HG03025 (cell line): ENCODE results near the gene PLCG2.
A peak's percentile ranks its signal among the peaks of the same experiment; 100 is the strongest.

Experiments used
- ATAC-seq: cut with Tn5 transposase; IDR thresholded peaks from one replicate; pipeline ENCODE4 v1.9.1; 2021; ENCODE audit warnings: mild to moderate bottlenecking, moderate library complexity; ENCODE audit not compliant: unreplicated experiment, low FRiP score

Gene PLCG2

GRCh38 chr16:81813648-81814047 lies 34.6 kb downstream of the PLCG2 start:
- ATAC-seq: no peak

- ATAC-seq: no peak
Measured at GRCh38 chr16:81814751-81815428, 35.8 kb downstream of the PLCG2 start.

GRCh38 chr16:81815429-81815766 lies 36.3 kb downstream of the PLCG2 start:
- no peak for ATAC-seq

GRCh38 chr16:81816351-81816750 lies 37.3 kb downstream of the PLCG2 start:
- ATAC-seq: no peak

- no peak for ATAC-seq
Measured at GRCh38 chr16:81816793-81817210, 37.7 kb downstream of the PLCG2 start.

GRCh38 chr16:81817296-81817695 lies 38.2 kb downstream of the PLCG2 start:
- ATAC-seq: no peak

- no peak for ATAC-seq
Measured at GRCh38 chr16:81817789-81818567, 38.9 kb downstream of the PLCG2 start.

- ATAC-seq: no peak
Measured at GRCh38 chr16:81818568-81818896, 39.4 kb downstream of the PLCG2 start.

GRCh38 chr16:81818905-81819304 lies 39.8 kb downstream of the PLCG2 start:
- ATAC-seq: no peak

GRCh38 chr16:81821436-81822128 lies 42.5 kb downstream of the PLCG2 start:
- ATAC-seq: peak; percentile 37

- peak; percentile 39 for ATAC-seq
Measured at GRCh38 chr16:81823111-81823510, 44.0 kb downstream of the PLCG2 start.

GRCh38 chr16:81823734-81824133 lies 44.6 kb downstream of the PLCG2 start:
- ATAC-seq: no peak

GRCh38 chr16:81826523-81826922 lies 47.4 kb downstream of the PLCG2 start:
- no peak for ATAC-seq

GRCh38 chr16:81830845-81831540 lies 51.9 kb downstream of the PLCG2 start:
- ATAC-seq: no peak

GRCh38 chr16:81831722-81832126 lies 52.6 kb downstream of the PLCG2 start:
- ATAC-seq: peak; percentile 59

- no peak for ATAC-seq
Measured at GRCh38 chr16:81832801-81833547, 53.9 kb downstream of the PLCG2 start.

GRCh38 chr16:81833751-81834150 lies 54.7 kb downstream of the PLCG2 start:
- ATAC-seq: no peak

- no peak for ATAC-seq
Measured at GRCh38 chr16:81834868-81835267, 55.8 kb downstream of the PLCG2 start.

GRCh38 chr16:81836279-81837054 lies 57.4 kb downstream of the PLCG2 start:
- ATAC-seq: peak; percentile 67

- ATAC-seq: no peak
Measured at GRCh38 chr16:81837312-81837751, 58.2 kb downstream of the PLCG2 start.
